ENCODE data around the gene SH3GL1.

Gene SH3GL1

GRCh38 chr19:4443188-4443587, 42.8 kb upstream of the SH3GL1 start:
- Histone ChIP-seq H3K4me1 (ENCODE audit: insufficient read depth, low read length) (no peaks in the 10 kb centered on the region), H3K27me3 (ENCODE audit: insufficient read depth, low read length) (no peaks in the 10 kb centered on the region), H3K36me3 (ENCODE audit: insufficient read depth, low read length) (peaks cover 79% of the 10 kb centered on the region), H3K4me3 (ENCODE audit: low read length) (no peak overlapping the region), H3K27ac (ENCODE audit: low read depth, low read length) (no peak overlapping the region), H3K9ac (ENCODE audit: low read depth, low read length) (no peak overlapping the region), H3K9me3 (ENCODE audit: insufficient read depth, low read depth, low read length) (no peaks in the 10 kb centered on the region)
- WGBS = 95% methylated on average over 15 of the region's 15 CpGs

GRCh38 chr19:4442819-4443146, 42.4 kb upstream of the SH3GL1 start:
- 90% methylated on average over 10 of the region's 10 CpGs for WGBS

GRCh38 chr19:4441994-4442818, 41.9 kb upstream of the SH3GL1 start:
- WGBS = 91% methylated on average over 22 of the region's 22 CpGs
- no peak overlapping the region for H3K9ac ChIP-seq (ENCODE audit: low read depth, low read length)
- no peak overlapping the region for H3K4me3 ChIP-seq (ENCODE audit: low read length)
- H3K36me3 ChIP-seq (ENCODE audit: insufficient read depth, low read length) = peaks cover 77% of the 10 kb centered on the region
- H3K27ac ChIP-seq (ENCODE audit: low read depth, low read length) = 0 out of 2 replicates have a peak overlapping the region, but pooled peaks have one; percentile 35
- no peaks in the 10 kb centered on the region for H3K9me3 ChIP-seq (ENCODE audit: insufficient read depth, low read depth, low read length)
- H3K27me3 ChIP-seq (ENCODE audit: insufficient read depth, low read length) = no peaks in the 10 kb centered on the region
- H3K4me1 ChIP-seq (ENCODE audit: insufficient read depth, low read length) = no peaks in the 10 kb centered on the region

More at GRCh38 chr19:4442819-4443146, 42.4 kb upstream of the SH3GL1 start:
- Histone ChIP-seq H3K4me3 (ENCODE audit: low read length) (no peak overlapping the region), H3K27ac (ENCODE audit: low read depth, low read length) (no peak overlapping the region), H3K9me3 (ENCODE audit: insufficient read depth, low read depth, low read length) (no peaks in the 10 kb centered on the region), H3K9ac (ENCODE audit: low read depth, low read length) (no peak overlapping the region), H3K27me3 (ENCODE audit: insufficient read depth, low read length) (no peaks in the 10 kb centered on the region), H3K36me3 (ENCODE audit: insufficient read depth, low read length) (peaks cover 80% of the 10 kb centered on the region), H3K4me1 (ENCODE audit: insufficient read depth, low read length) (no peaks in the 10 kb centered on the region)

GRCh38 chr19:4439243-4439642, 38.9 kb upstream of the SH3GL1 start:
- peaks cover 87% of the 10 kb centered on the region for H3K36me3 ChIP-seq (ENCODE audit: insufficient read depth, low read length)

GRCh38 chr19:4437103-4437502, 36.8 kb upstream of the SH3GL1 start:
- Histone ChIP-seq H3K27ac (ENCODE audit: low read depth, low read length) (no peak overlapping the region), H3K4me3 (ENCODE audit: low read length) (no peak overlapping the region), H3K9me3 (ENCODE audit: insufficient read depth, low read depth, low read length) (no peaks in the 10 kb centered on the region), H3K27me3 (ENCODE audit: insufficient read depth, low read length) (no peaks in the 10 kb centered on the region), H3K36me3 (ENCODE audit: insufficient read depth, low read length) (peaks cover 90% of the 10 kb centered on the region), H3K4me1 (ENCODE audit: insufficient read depth, low read length) (no peaks in the 10 kb centered on the region), H3K9ac (ENCODE audit: low read depth, low read length) (no peak overlapping the region)
- WGBS = 96% methylated on average over 10 of the region's 10 CpGs

More at GRCh38 chr19:4439243-4439642, 38.9 kb upstream of the SH3GL1 start:
- Histone ChIP-seq H3K9me3 (ENCODE audit: insufficient read depth, low read depth, low read length) (no peaks in the 10 kb centered on the region), H3K4me1 (ENCODE audit: insufficient read depth, low read length) (no peaks in the 10 kb centered on the region), H3K4me3 (ENCODE audit: low read length) (no peak overlapping the region), H3K9ac (ENCODE audit: low read depth, low read length) (no peak overlapping the region), H3K27me3 (ENCODE audit: insufficient read depth, low read length) (no peaks in the 10 kb centered on the region), H3K27ac (ENCODE audit: low read depth, low read length) (no peak overlapping the region)
- WGBS = 95% methylated on average over 12 of the region's 12 CpGs

GRCh38 chr19:4436231-4436630, 35.9 kb upstream of the SH3GL1 start:
- H3K9ac ChIP-seq (ENCODE audit: low read depth, low read length) = no peak overlapping the region

GRCh38 chr19:4434391-4434790, 34.0 kb upstream of the SH3GL1 start:
- Histone ChIP-seq H3K36me3 (ENCODE audit: insufficient read depth, low read length) (peaks cover 93% of the 10 kb centered on the region), H3K27ac (ENCODE audit: low read depth, low read length) (no peak overlapping the region), H3K9me3 (ENCODE audit: insufficient read depth, low read depth, low read length) (no peaks in the 10 kb centered on the region), H3K4me1 (ENCODE audit: insufficient read depth, low read length) (no peaks in the 10 kb centered on the region), H3K27me3 (ENCODE audit: insufficient read depth, low read length) (no peaks in the 10 kb centered on the region), H3K4me3 (ENCODE audit: low read length) (no peak overlapping the region), H3K9ac (ENCODE audit: low read depth, low read length) (no peak overlapping the region)
- WGBS = 96% methylated on average over 9 of the region's 9 CpGs

More at GRCh38 chr19:4436231-4436630, 35.9 kb upstream of the SH3GL1 start:
- Histone ChIP-seq H3K4me3 (ENCODE audit: low read length) (no peak overlapping the region), H3K27ac (ENCODE audit: low read depth, low read length) (no peak overlapping the region), H3K27me3 (ENCODE audit: insufficient read depth, low read length) (no peaks in the 10 kb centered on the region), H3K9me3 (ENCODE audit: insufficient read depth, low read depth, low read length) (no peaks in the 10 kb centered on the region), H3K36me3 (ENCODE audit: insufficient read depth, low read length) (peaks cover 93% of the 10 kb centered on the region), H3K4me1 (ENCODE audit: insufficient read depth, low read length) (no peaks in the 10 kb centered on the region)
- 96% methylated on average over 7 of the region's 7 CpGs for WGBS

GRCh38 chr19:4432918-4433506, 32.7 kb upstream of the SH3GL1 start:
- 94% methylated on average over 28 of the region's 28 CpGs for WGBS
- Histone ChIP-seq H3K9ac (ENCODE audit: low read depth, low read length) (no peak overlapping the region), H3K9me3 (ENCODE audit: insufficient read depth, low read depth, low read length) (no peaks in the 10 kb centered on the region), H3K27me3 (ENCODE audit: insufficient read depth, low read length) (no peaks in the 10 kb centered on the region), H3K27ac (ENCODE audit: low read depth, low read length) (no peak overlapping the region), H3K4me3 (ENCODE audit: low read length) (no peak overlapping the region), H3K4me1 (ENCODE audit: insufficient read depth, low read length) (no peaks in the 10 kb centered on the region), H3K36me3 (ENCODE audit: insufficient read depth, low read length) (peaks cover 94% of the 10 kb centered on the region)

- H3K9me3 ChIP-seq (ENCODE audit: insufficient read depth, low read depth, low read length) = no peaks in the 10 kb centered on the region
- no peaks in the 10 kb centered on the region for H3K4me1 ChIP-seq (ENCODE audit: insufficient read depth, low read length)
- no peak overlapping the region for H3K27ac ChIP-seq (ENCODE audit: low read depth, low read length)
- no peaks in the 10 kb centered on the region for H3K27me3 ChIP-seq (ENCODE audit: insufficient read depth, low read length)
- peaks cover 90% of the 10 kb centered on the region for H3K36me3 ChIP-seq (ENCODE audit: insufficient read depth, low read length)
- H3K4me3 ChIP-seq (ENCODE audit: low read length) = no peak overlapping the region
- 94% methylated on average over 26 of the region's 26 CpGs for WGBS
- H3K9ac ChIP-seq (ENCODE audit: low read depth, low read length) = no peak overlapping the region
Measured at GRCh38 chr19:4431808-4432674, 31.7 kb upstream of the SH3GL1 start.

- H3K27ac ChIP-seq (ENCODE audit: low read depth, low read length) = no peak overlapping the region
- H3K36me3 ChIP-seq (ENCODE audit: insufficient read depth, low read length) = peaks cover 90% of the 10 kb centered on the region
- no peak overlapping the region for H3K4me3 ChIP-seq (ENCODE audit: low read length)
- H3K27me3 ChIP-seq (ENCODE audit: insufficient read depth, low read length) = no peaks in the 10 kb centered on the region
- H3K9ac ChIP-seq (ENCODE audit: low read depth, low read length) = no peak overlapping the region
- no peaks in the 10 kb centered on the region for H3K9me3 ChIP-seq (ENCODE audit: insufficient read depth, low read depth, low read length)
- 96% methylated on average over 9 of the region's 9 CpGs for WGBS
- H3K4me1 ChIP-seq (ENCODE audit: insufficient read depth, low read length) = no peaks in the 10 kb centered on the region
Measured at GRCh38 chr19:4431296-4431695, 30.9 kb upstream of the SH3GL1 start.

- no peak overlapping the region for H3K9ac ChIP-seq (ENCODE audit: low read depth, low read length)
Measured at GRCh38 chr19:4430760-4431159, 30.4 kb upstream of the SH3GL1 start.

More at GRCh38 chr19:4430760-4431159, 30.4 kb upstream of the SH3GL1 start:
- 92% methylated on average over 12 of the region's 12 CpGs for WGBS
- Histone ChIP-seq H3K27me3 (ENCODE audit: insufficient read depth, low read length) (no peaks in the 10 kb centered on the region), H3K36me3 (ENCODE audit: insufficient read depth, low read length) (peaks cover 89% of the 10 kb centered on the region), H3K4me1 (ENCODE audit: insufficient read depth, low read length) (no peaks in the 10 kb centered on the region), H3K27ac (ENCODE audit: low read depth, low read length) (no peak overlapping the region), H3K9me3 (ENCODE audit: insufficient read depth, low read depth, low read length) (no peaks in the 10 kb centered on the region), H3K4me3 (ENCODE audit: low read length) (no peak overlapping the region)

Data from HUES64 (cell line).